SK-N-SH (cell line): ENCODE measurements around the gene GGCX.

Experiments used
- CTCF ChIP-seq: fragments of 200-600 bp; sonication (generic); IDR thresholded peaks from 2 replicates; pipeline ENCODE4 v1.6.1; 2017; ENCODE audit warnings: antibody characterized with exemption, mild to moderate bottlenecking, moderate library complexity
- EZH2phosphoT487 ChIP-seq: fragments of 200-600 bp; sonication (generic); IDR thresholded peaks from 2 replicates; pipeline ENCODE4 v1.6.1; 2017; ENCODE audit warnings: low read depth, mixed run types, mild to moderate bottlenecking, antibody characterized with exemption, moderate library complexity, borderline replicate concordance
- JUND ChIP-seq: IDR thresholded peaks from 2 replicates; pipeline ENCODE4 v1.4.0; 2012
- POLR2AphosphoS5 ChIP-seq: IDR thresholded peaks from 2 replicates; pipeline ENCODE4 v1.6.1; 2012; ENCODE audit warnings: low read depth, low read length
- RAD21 ChIP-seq: IDR thresholded peaks from 2 replicates; pipeline ENCODE4 v1.6.1; 2012; ENCODE audit warnings: mild to moderate bottlenecking, low read length
- REST ChIP-seq: IDR thresholded peaks from 2 replicates; pipeline ENCODE4 v1.6.1; 2012; ENCODE audit warnings: mild to moderate bottlenecking, low read depth, low read length, moderate library complexity

GRCh38 chr2:85523062-85523902, 38.0 kb downstream of the GGCX start:
- TF ChIP-seq EZH2phosphoT487 (no peak), CTCF (no peak), JUND (no peak), POLR2AphosphoS5 (no peak), RAD21 (no peak), REST (no peak)
